22Rv1 (cell line): Measurements from ENCODE around the gene MINAR2.

ENCODE experiments used
- ZFX ChIP-seq: fragments of 450-650 bp; IDR thresholded peaks from 2 replicates; pipeline ENCODE4 v1.6.1; 2017; ENCODE audit warnings: antibody characterized with exemption, borderline replicate concordance
- TF ChIP-seq, protein P1 (sequence below): fragments of 450-650 bp; IDR thresholded peaks from 2 replicates; pipeline ENCODE4 v1.5.1; 2017; ENCODE audit warnings: mild to moderate bottlenecking

DNA sequence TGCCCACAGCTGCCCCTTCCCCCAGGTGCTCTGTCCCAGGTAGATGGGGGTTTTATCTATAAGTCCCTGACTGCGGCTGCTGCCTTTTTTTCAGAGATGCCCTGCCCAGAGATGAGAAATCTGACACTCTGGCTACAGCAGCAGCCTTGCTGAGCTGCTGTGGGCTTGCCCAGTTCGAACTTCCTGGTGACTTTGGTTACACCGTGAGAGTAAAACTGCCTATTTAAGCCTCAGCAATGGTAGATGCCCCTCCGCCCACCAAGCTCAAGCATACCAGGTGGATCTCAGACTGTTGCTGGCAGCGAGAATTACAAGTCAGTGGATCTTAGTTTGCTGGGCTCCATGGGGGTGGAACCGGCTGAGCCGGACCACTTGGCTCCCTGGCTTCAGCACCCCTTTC is 56.8 kb downstream of the MINAR2 start:
- TF ChIP-seq, protein P1, sequence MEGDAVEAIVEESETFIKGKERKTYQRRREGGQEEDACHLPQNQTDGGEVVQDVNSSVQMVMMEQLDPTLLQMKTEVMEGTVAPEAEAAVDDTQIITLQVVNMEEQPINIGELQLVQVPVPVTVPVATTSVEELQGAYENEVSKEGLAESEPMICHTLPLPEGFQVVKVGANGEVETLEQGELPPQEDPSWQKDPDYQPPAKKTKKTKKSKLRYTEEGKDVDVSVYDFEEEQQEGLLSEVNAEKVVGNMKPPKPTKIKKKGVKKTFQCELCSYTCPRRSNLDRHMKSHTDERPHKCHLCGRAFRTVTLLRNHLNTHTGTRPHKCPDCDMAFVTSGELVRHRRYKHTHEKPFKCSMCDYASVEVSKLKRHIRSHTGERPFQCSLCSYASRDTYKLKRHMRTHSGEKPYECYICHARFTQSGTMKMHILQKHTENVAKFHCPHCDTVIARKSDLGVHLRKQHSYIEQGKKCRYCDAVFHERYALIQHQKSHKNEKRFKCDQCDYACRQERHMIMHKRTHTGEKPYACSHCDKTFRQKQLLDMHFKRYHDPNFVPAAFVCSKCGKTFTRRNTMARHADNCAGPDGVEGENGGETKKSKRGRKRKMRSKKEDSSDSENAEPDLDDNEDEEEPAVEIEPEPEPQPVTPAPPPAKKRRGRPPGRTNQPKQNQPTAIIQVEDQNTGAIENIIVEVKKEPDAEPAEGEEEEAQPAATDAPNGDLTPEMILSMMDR, result no peak
- TF ChIP-seq ZFX, result no peak
